ENCODE measurements around the gene SCAF4.
"Not testable (repeated sequence)": the region's sequence is repeated elsewhere in the genome, so short reads cannot be mapped to it uniquely, and the experiment has no call there.

SCAF4 gene

DNA sequence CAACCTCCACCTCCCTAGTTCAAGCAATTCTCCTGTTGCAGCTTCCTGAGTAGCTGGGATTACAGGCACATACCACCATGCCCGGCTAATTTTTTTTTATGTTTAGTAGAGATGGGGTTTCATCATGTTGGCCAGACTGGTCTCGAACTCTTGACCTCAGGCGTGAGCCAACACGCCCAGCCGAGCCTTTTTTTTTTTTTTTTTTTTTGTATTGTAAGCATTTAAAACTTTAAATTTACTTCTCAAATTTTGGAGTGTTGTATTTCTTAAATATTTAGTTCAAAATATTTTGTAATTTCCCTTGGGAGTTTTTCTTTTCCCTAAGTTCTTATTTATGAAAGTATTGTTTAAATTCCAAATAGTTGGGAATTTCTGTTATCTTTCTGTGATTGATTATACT lies 9.2 kb upstream of the SCAF4 start:
- no peak for TF ChIP-seq POLR2A (IDR thresholded peaks at IDR 0.05; ENCODE audit: low read depth, low read length)
- no peak for TF ChIP-seq PAX5 (IDR thresholded peaks at IDR 0.05; ENCODE audit: insufficient read depth, low read length, severe bottlenecking)
- no peak for TF ChIP-seq POU2F2 (IDR thresholded peaks at IDR 0.05; ENCODE audit: low read depth, low read length)
- no peak for TF ChIP-seq SPI1 (IDR thresholded peaks at IDR 0.05; ENCODE audit: low read depth, low read length)
- TF ChIP-seq TAF1 (IDR thresholded peaks at IDR 0.05; ENCODE audit: low read depth, low read length), result no peak
- TF ChIP-seq POLR2AphosphoS5 (IDR thresholded peaks at IDR 0.05; ENCODE audit: low read depth, low read length), result no peak
- no peak for FAIRE-seq
- no peak for DNase-seq (ENCODE audit: insufficient read length, low spot score)

DNA sequence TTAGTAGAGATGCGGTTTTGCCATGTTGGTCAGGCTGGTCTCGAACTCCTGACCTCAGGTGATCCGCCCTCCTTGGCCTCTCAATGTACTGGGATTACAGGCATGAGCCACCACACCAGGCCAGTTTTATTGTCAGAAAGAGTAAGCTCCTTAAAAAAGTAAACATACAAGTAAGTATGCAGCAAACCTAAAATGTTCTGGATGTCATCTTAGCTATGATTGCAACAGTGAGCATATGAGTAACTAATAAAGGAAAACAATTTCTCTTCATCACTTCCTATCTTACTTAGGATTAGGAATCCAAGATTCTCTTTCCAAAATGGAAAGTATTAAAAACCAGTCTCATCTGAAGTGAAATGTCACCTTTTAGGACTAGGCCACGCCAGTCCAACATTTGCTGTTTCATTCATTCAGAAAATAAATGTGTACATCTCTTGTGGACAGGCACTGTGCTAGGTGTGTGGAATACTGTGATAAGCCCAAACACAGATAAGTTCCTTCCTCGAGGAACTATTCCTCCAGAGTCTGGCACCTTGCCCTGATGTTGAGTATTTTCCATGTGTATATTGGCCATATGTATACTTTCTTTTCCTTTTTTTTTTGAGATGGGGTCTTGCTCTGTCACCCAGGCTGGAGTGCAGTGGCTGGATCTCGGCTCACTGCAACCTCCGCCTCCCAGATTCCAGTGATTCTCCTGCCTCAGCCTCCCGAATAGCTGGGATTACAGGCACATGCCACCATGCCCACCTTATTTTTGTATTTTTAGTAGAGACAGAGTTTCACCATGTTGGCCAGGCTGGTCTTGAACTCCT lies 5.9 kb upstream of the SCAF4 start:
- not testable (repeated sequence) for DNase-seq (ENCODE audit: insufficient read length, low spot score); FAIRE-seq

DNA sequence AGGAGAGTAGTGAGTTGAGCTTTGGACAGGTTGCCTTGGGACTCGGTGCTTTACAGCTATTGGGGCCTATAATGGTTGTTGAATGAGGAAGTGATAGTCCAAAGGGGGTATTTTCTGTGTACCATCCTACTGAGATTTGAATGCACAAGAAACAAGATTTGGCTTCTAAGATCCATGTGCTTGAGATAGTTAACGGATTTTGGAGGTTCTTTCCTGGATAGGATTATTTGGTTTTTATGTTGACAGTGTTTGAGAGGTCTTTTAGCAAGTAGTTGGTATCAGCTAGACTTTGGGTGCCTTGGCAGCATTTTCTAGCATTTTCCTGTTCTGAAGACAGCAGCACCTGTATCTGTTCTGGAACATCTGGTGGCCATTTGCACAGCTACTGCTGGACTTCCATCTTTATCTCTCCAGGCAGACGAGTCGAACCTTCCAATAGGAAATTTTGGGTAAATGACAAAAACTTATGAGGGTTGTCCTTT lies 3.6 kb upstream of the SCAF4 start:
- DNase-seq (ENCODE audit: insufficient read length, low spot score) (no peak), FAIRE-seq (peak; percentile 31)
- TF ChIP-seq SPI1 (IDR thresholded peaks at IDR 0.05; ENCODE audit: low read depth, low read length) (peak; percentile 89), POLR2A (IDR thresholded peaks at IDR 0.05; ENCODE audit: low read depth, low read length) (no peak), PAX5 (IDR thresholded peaks at IDR 0.05; ENCODE audit: insufficient read depth, low read length, severe bottlenecking) (no peak)

DNA sequence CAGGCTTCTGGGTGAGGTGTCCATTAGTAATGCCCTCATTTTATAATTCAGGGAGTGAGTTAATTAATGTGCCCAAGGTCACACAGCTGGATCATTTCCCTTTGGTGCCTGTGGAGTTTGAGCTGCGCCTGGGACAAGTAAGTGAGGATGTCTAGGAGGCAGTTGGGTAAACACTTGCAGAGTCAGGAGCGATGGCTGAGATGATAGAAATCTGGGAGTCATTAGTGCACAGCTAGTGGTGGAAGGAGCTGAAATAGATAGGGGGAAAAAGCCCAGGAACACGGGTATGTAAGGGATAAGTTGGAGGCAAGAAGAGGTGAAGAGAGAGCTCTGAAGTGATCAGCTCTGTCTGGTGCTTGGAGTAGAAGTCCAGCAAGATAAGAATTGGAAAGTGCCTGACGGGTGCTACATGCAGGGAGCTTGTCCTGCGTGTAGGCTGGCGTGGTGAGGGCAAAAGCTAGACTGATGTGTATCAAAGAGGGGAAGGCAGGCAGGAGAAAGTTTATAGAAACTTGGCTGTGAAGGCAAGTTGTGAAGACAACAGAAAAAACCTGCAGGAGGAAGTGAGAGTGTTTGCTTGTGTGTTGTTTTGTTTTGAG lies 1.7 kb upstream of the SCAF4 start:
- DNase-seq (ENCODE audit: insufficient read length, low spot score) (no peak), FAIRE-seq (peak; percentile 45)

DNA sequence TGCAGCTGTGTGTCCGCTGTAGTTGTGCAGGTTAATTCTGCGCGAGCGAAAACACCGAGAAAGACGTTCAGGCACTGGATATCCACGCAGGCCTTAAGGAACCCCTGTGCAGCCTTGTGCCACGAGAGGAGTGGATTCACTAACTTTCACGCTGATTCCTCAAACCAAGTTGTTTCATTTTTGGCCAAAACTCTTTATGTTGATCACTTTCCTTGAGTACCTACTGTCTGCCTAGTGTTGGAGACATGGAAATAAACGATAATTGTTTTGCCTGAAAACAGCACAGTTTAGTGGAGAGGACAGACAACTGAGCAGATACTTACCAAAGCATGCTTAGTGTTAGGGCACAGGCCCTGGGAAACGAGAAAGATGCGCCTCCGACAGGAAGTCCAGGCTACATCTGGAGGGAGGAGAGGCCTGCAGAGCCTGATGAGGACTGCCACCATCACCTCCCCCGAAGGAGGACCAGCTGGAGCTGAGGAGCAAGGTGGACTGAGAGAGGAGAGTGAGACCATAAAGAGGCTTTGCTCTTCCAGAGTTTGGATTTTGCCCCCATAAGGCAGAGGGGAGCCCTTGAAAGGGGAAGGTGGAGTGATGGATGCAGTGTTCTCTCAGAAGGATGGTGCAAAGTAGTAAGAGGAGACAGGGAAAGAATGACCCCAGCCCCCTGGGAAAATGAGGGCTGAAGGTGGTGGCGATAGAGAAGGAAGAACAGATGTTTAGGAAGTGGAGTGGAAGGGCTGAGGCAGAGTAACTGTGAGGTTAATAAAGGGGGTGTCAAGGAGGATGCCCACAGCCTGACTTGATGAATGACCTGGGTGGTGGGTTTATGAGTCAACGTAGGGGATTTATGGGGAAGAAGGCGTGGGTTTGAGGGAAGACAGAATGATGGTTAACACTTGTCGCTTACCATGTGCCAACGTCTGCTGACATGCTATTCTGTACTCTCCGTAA lies 956 bp upstream of the SCAF4 start:
- DNase-seq (ENCODE audit: insufficient read length, low spot score) (no peak), FAIRE-seq (peak; percentile 57)
- TF ChIP-seq SPI1 (IDR thresholded peaks at IDR 0.05; ENCODE audit: low read depth, low read length) (no peak), POU2F2 (IDR thresholded peaks at IDR 0.05; ENCODE audit: low read depth, low read length) (no peak), POLR2A (IDR thresholded peaks at IDR 0.05; ENCODE audit: low read depth, low read length) (no peak; the same call in 1 of the 2 replicates), TAF1 (IDR thresholded peaks at IDR 0.05; ENCODE audit: low read depth, low read length) (no peak), POLR2AphosphoS5 (IDR thresholded peaks at IDR 0.05; ENCODE audit: low read depth, low read length) (no peak), PAX5 (IDR thresholded peaks at IDR 0.05; ENCODE audit: insufficient read depth, low read length, severe bottlenecking) (no peak)

More for the DNA sequence above, 1.7 kb upstream of the SCAF4 start:
- no peak for TF ChIP-seq POLR2AphosphoS5 (IDR thresholded peaks at IDR 0.05; ENCODE audit: low read depth, low read length)
- peak; percentile 89 for TF ChIP-seq SPI1 (IDR thresholded peaks at IDR 0.05; ENCODE audit: low read depth, low read length)

DNA sequence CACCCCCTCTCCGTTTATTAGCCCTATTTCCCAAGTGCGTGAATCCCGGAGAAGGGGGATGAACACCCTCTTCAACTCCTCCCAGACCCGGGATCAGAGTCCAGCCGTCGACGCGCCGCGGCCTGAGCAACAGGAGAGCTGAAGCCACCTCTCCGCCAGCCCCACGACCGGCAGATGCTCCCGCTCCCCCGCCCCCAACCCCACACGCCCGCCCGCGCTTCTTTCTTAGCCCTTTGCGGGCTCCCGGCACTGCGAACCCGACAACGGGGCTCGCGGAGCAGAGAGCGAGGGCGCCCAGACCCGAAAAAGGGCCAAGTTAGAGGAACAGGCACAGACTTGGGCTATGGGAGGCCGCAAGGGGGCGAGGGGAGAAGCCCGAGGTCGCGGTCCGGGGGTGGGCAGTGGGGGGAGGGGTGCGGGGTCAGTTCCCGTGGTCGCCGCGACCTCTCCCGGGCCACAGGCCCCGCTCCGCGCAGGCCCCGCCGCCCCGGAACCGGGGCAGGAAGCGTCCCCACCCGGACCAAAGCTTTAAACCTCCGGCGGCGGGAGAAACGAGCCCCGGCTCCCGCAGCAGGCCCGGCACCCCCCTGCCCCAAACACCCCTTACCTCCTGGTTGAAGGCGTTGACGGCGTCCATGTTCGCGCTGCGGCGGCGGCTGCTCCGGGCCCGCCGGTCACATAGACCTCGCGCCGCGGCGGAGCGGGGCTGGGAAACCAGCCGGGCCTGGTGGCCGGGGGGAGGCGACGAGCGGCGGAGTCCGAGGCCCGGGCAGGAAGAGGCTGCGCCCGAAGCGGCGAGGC lies 662 bp downstream of the SCAF4 start:
- peak; percentile 35 for DNase-seq (ENCODE audit: insufficient read length, low spot score)
- FAIRE-seq, result no peak
- no peak for TF ChIP-seq TAF1 (IDR thresholded peaks at IDR 0.05; ENCODE audit: low read depth, low read length)

DNA sequence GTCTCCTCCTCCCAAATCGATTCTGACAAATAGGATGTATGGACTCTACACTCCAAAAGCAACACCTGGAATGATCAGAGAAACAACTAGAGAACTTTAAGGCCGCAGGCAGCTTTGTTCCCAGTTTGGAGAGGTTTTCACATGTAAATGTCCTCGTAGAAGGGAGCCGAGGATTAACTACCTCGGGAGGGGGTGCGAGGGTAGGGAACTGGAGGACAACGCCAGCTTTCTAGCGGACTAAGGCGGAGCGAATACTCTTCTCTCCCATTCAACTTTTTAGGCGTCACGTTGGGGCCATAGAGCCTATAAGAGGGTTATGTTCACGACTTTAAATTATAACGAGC lies 1.2 kb downstream of the SCAF4 start:
- no peak for TF ChIP-seq TAF1 (IDR thresholded peaks at IDR 0.05; ENCODE audit: low read depth, low read length)
- TF ChIP-seq PAX5 (IDR thresholded peaks at IDR 0.05; ENCODE audit: insufficient read depth, low read length, severe bottlenecking), result no peak
- no peak for TF ChIP-seq POU2F2 (IDR thresholded peaks at IDR 0.05; ENCODE audit: low read depth, low read length)
- no peak for TF ChIP-seq POLR2A (IDR thresholded peaks at IDR 0.05; ENCODE audit: low read depth, low read length)
- TF ChIP-seq POLR2AphosphoS5 (IDR thresholded peaks at IDR 0.05; ENCODE audit: low read depth, low read length), result no peak
- no peak for TF ChIP-seq SPI1 (IDR thresholded peaks at IDR 0.05; ENCODE audit: low read depth, low read length)
- DNase-seq (ENCODE audit: insufficient read length, low spot score), result no peak
- FAIRE-seq, result no peak

DNA sequence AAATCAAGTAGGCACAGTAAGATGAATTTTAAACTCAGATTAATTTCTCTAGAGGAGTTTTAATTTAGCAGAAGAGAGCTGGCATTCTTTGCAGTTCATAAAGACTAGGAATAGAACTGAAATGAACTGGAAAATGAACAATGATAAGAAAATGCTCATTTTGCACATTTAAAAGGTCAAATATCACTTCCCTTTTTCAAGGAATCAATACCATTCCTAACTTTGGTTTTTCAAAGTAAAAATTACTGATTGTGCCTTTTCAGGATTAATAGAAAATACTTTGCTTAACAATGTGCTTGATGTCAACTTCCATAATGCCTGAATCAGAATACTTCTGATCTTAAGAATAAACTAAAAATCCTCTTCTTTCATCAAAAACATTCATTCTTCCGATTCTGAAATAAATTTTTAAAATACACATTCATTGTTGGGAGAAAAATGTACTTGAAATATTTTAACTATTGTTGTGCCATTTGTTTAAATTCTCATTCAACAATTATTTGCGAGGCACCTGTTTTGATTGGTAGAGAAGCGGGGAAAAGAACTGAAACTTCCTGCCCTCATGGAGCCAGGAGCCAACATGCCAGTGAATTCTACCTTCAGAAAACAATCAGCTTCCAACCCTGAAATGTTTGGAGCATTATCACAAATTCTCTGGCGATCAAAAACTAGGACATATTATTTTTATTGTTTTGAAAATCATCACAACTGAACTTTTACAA lies 2.1 kb downstream of the SCAF4 start:
- DNase-seq (ENCODE audit: insufficient read length, low spot score) (no peak), FAIRE-seq (no peak)
- peak; percentile 54; the same call in 1 of the 2 replicates for TF ChIP-seq SPI1 (IDR thresholded peaks at IDR 0.05; ENCODE audit: low read depth, low read length)
- no peak for TF ChIP-seq POLR2AphosphoS5 (IDR thresholded peaks at IDR 0.05; ENCODE audit: low read depth, low read length)
- no peak for TF ChIP-seq POLR2A (IDR thresholded peaks at IDR 0.05; ENCODE audit: low read depth, low read length)

DNA sequence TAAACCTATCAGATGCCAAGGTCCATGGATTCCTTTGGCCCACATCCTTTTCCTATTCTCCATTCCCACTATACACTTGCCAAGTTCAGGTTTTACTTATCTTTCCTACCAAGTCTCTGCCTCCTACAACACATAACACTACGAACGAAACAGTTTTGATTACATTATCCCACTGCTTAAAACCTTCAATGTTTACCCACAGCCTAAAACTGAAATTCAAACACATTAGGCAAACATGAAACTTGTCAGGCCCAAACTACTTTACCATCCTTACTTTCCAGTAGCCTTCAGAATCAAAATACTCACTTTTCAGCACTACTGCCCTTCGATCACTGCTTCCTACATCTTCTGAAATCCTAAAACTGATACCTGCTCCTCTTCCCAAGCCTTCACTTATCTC lies 3.0 kb downstream of the SCAF4 start:
- no peak for FAIRE-seq
- no peak for DNase-seq (ENCODE audit: insufficient read length, low spot score)
- TF ChIP-seq SPI1 (IDR thresholded peaks at IDR 0.05; ENCODE audit: low read depth, low read length), result no peak
- TF ChIP-seq POU2F2 (IDR thresholded peaks at IDR 0.05; ENCODE audit: low read depth, low read length), result no peak
- TF ChIP-seq TAF1 (IDR thresholded peaks at IDR 0.05; ENCODE audit: low read depth, low read length), result no peak
- TF ChIP-seq POLR2AphosphoS5 (IDR thresholded peaks at IDR 0.05; ENCODE audit: low read depth, low read length), result no peak
- TF ChIP-seq PAX5 (IDR thresholded peaks at IDR 0.05; ENCODE audit: insufficient read depth, low read length, severe bottlenecking), result no peak
- no peak for TF ChIP-seq POLR2A (IDR thresholded peaks at IDR 0.05; ENCODE audit: low read depth, low read length)
